Activated CD8-positive, alpha-beta memory T cell treated with anti-CD3 and anti-CD28 coated beads for 36 hours (primary cell): Measurements from ENCODE around the gene FNDC4. TPM values are rescaled to one million over a fixed set of nuclear protein-coding genes. Genes with fewer than 3 reads are reported as not detected.

ENCODE experiments used
- CTCF ChIA-PET: fragments of 350-600 bp; sonication (Branson Sonifier 250); formaldehyde crosslinking; loops from one replicate; lab custom pipeline; 2021; ENCODE audit warnings: antibody characterized with exemption; lab: Charles Lee
- POLR2A ChIA-PET: fragments of 350-600 bp; sonication (Branson Sonifier 250); formaldehyde crosslinking; loops from one replicate; lab custom pipeline; 2021; ENCODE audit warnings: antibody characterized with exemption; lab: Charles Lee
- total RNA-seq, 2 experiments: library from RNA; stranded (reverse); gene quantifications; one replicate each; pipeline ENCODE4 v1.2.3, GENCODE V29; 2021

The FNDC4 gene
- total RNA-seq, 2 experiments from 2014 or later = not detected

GRCh38 chr2:27495840-27496356 is 898 bp upstream of the FNDC4 start:
- ChIA-PET POLR2A (interaction anchor here (0.7 kb wide), 1 partner anchor 18 kb away, joined by 4 read pairs; no protein-coding TSS in a partner anchor), CTCF (interaction anchor here (1.8 kb wide), 1 partner anchor 187 kb away, joined by 7 read pairs; no protein-coding TSS in a partner anchor)

GRCh38 chr2:27494284-27494943 is 586 bp downstream of the FNDC4 start:
- ChIA-PET CTCF (no interaction called here), POLR2A (no interaction called here)

GRCh38 chr2:27493948-27494283 is 1.1 kb downstream of the FNDC4 start:
- CTCF ChIA-PET = no interaction called here
- POLR2A ChIA-PET = no interaction called here

- ChIA-PET CTCF (no interaction called here), POLR2A (no interaction called here)
Measured at GRCh38 chr2:27492557-27492956, 2.4 kb downstream of the FNDC4 start.

- POLR2A ChIA-PET = no interaction called here
- CTCF ChIA-PET = no interaction called here
Measured at GRCh38 chr2:27489498-27490397, 5.3 kb downstream of the FNDC4 start, which contains the start of gene IFT172. Gene IFT172 (minus strand): TSS chr2:27489743. CDS start chr2:27489653, 90 bp downstream.

GRCh38 chr2:27489118-27489497 is 5.9 kb downstream of the FNDC4 start:
- ChIA-PET CTCF (no interaction called here), POLR2A (no interaction called here)

- ChIA-PET POLR2A (no interaction called here), CTCF (no interaction called here)
Measured at GRCh38 chr2:27485496-27485895, 9.5 kb downstream of the FNDC4 start.

GRCh38 chr2:27471961-27472360 is 23.0 kb downstream of the FNDC4 start:
- ChIA-PET CTCF (no interaction called here), POLR2A (no interaction called here)

GRCh38 chr2:27464443-27464842 is 30.6 kb downstream of the FNDC4 start:
- ChIA-PET POLR2A (no interaction called here), CTCF (no interaction called here)

- POLR2A ChIA-PET = no interaction called here
Measured at GRCh38 chr2:27461118-27461517, 33.9 kb downstream of the FNDC4 start.

GRCh38 chr2:27453968-27454367 is 41.0 kb downstream of the FNDC4 start:
- POLR2A ChIA-PET = no interaction called here
- CTCF ChIA-PET = no interaction called here

More at GRCh38 chr2:27461118-27461517, 33.9 kb downstream of the FNDC4 start:
- CTCF ChIA-PET = no interaction called here

GRCh38 chr2:27451095-27451494 is 43.9 kb downstream of the FNDC4 start:
- POLR2A ChIA-PET = no interaction called here
- CTCF ChIA-PET = no interaction called here

GRCh38 chr2:27448381-27448780 is 46.6 kb downstream of the FNDC4 start:
- CTCF ChIA-PET = no interaction called here
- POLR2A ChIA-PET = no interaction called here

GRCh38 chr2:27446057-27446456 is 48.9 kb downstream of the FNDC4 start:
- POLR2A ChIA-PET = no interaction called here
- CTCF ChIA-PET = interaction anchor here (0.6 kb wide), 1 partner anchor 1683 kb away, joined by 3 read pairs; no protein-coding TSS in a partner anchor

GRCh38 chr2:27445615-27446014 is 49.4 kb downstream of the FNDC4 start:
- POLR2A ChIA-PET = no interaction called here
- CTCF ChIA-PET = interaction anchor here (0.6 kb wide), 1 partner anchor 1683 kb away, joined by 3 read pairs; no protein-coding TSS in a partner anchor

GRCh38 chr2:27445155-27445554 is 49.8 kb downstream of the FNDC4 start:
- POLR2A ChIA-PET = no interaction called here
- CTCF ChIA-PET = no interaction called here

GRCh38 chr2:27442920-27443282 is 52.1 kb downstream of the FNDC4 start:
- POLR2A ChIA-PET = no interaction called here
- CTCF ChIA-PET = no interaction called here

GRCh38 chr2:27441958-27442919 is 52.8 kb downstream of the FNDC4 start, which contains the start of gene KRTCAP3:
Gene KRTCAP3 (plus strand): TSS chr2:27442381. CDS start chr2:27442413, 32 bp downstream.
- ChIA-PET POLR2A (no interaction called here), CTCF (interaction anchor here (0.9 kb wide), 1 partner anchor 240 kb away, joined by 3 read pairs; no protein-coding TSS in a partner anchor)
